Fibroblast of pulmonary artery (primary cell): ENCODE measurements around the gene CEP250.

ENCODE experiments used
- DNase-seq: peaks from one replicate; pipeline ENCODE4 v3.0.0-alpha.2; 2010; ENCODE audit warnings: low read depth
- H3K4me3 ChIP-seq: replicated peaks from 2 replicates; pipeline ENCODE4 v1.5.1; 2011; ENCODE audit warnings: low read depth, mild to moderate bottlenecking, control low read depth, low read length, moderate library complexity
- CTCF ChIP-seq: IDR thresholded peaks from 2 replicates; pipeline ENCODE4 v1.5.1; 2011; ENCODE audit warnings: mild to moderate bottlenecking, control low read depth, low read length, inconsistent platforms; ENCODE audit errors: missing control alignments

Gene CEP250

GRCh38 chr20:35476288-35476687 lies 20.9 kb downstream of the CEP250 start:
- no peak overlapping the region for H3K4me3 ChIP-seq
- DNase-seq = no peak
- no peak for TF ChIP-seq CTCF

GRCh38 chr20:35478804-35479472 lies 23.5 kb downstream of the CEP250 start:
- no peak overlapping the region for H3K4me3 ChIP-seq
- no peak for TF ChIP-seq CTCF
- DNase-seq = peak; percentile 11

- no peak overlapping the region for H3K4me3 ChIP-seq
- no peak for DNase-seq
- TF ChIP-seq CTCF = no peak
Measured at GRCh38 chr20:35479798-35480197, 24.4 kb downstream of the CEP250 start.

- no peak overlapping the region for H3K4me3 ChIP-seq
- DNase-seq = no peak
- TF ChIP-seq CTCF = no peak
Measured at GRCh38 chr20:35487479-35487878, 32.1 kb downstream of the CEP250 start.

GRCh38 chr20:35489717-35490116 lies 34.3 kb downstream of the CEP250 start:
- no peak for DNase-seq
- H3K4me3 ChIP-seq = no peak overlapping the region
- no peak for TF ChIP-seq CTCF

GRCh38 chr20:35490736-35491181 lies 35.4 kb downstream of the CEP250 start:
- no peak overlapping the region for H3K4me3 ChIP-seq

More at GRCh38 chr20:35490736-35491181, 35.4 kb downstream of the CEP250 start:
- DNase-seq = no peak
- TF ChIP-seq CTCF = no peak
